GM18519 (cell line): ENCODE data around the gene MYO19.
"Not testable (repeated sequence)": the region's sequence is repeated elsewhere in the genome, so short reads cannot be mapped to it uniquely, and the experiment has no call there.

ENCODE experiments used
- ATAC-seq: cut with Tn5 transposase; IDR thresholded peaks from one replicate; pipeline ENCODE4 v1.9.1; 2021; ENCODE audit warnings: mild to moderate bottlenecking, moderate library complexity; ENCODE audit not compliant: unreplicated experiment, low FRiP score

The MYO19 gene

GRCh38 chr17:36470499-36470898 is 64.2 kb downstream of the MYO19 start:
- no peak for ATAC-seq

- no peak for ATAC-seq
Observed at GRCh38 chr17:36469733-36470132, 64.9 kb downstream of the MYO19 start.

- ATAC-seq = no peak
Observed at GRCh38 chr17:36468903-36469635, 65.6 kb downstream of the MYO19 start.

GRCh38 chr17:36464765-36465088 is 69.9 kb downstream of the MYO19 start:
- ATAC-seq = no peak

GRCh38 chr17:36463916-36464764 is 70.5 kb downstream of the MYO19 start:
- ATAC-seq = no peak

- ATAC-seq = no peak
Observed at GRCh38 chr17:36461330-36462110, 73.1 kb downstream of the MYO19 start.

- no peak for ATAC-seq
Observed at GRCh38 chr17:36460265-36460937, 74.3 kb downstream of the MYO19 start.

- ATAC-seq = no peak
Observed at GRCh38 chr17:36459601-36460000, 75.1 kb downstream of the MYO19 start.

- no peak for ATAC-seq
Observed at GRCh38 chr17:36459045-36459444, 75.6 kb downstream of the MYO19 start.

GRCh38 chr17:36457701-36458100 is 77.0 kb downstream of the MYO19 start:
- ATAC-seq = not testable (repeated sequence)

GRCh38 chr17:36452888-36453287 is 81.8 kb downstream of the MYO19 start:
- not testable (repeated sequence) for ATAC-seq

- ATAC-seq = not testable (repeated sequence)
Observed at GRCh38 chr17:36449997-36450396, 84.7 kb downstream of the MYO19 start.
